ENCODE results near the gene MFN2.

DNA sequence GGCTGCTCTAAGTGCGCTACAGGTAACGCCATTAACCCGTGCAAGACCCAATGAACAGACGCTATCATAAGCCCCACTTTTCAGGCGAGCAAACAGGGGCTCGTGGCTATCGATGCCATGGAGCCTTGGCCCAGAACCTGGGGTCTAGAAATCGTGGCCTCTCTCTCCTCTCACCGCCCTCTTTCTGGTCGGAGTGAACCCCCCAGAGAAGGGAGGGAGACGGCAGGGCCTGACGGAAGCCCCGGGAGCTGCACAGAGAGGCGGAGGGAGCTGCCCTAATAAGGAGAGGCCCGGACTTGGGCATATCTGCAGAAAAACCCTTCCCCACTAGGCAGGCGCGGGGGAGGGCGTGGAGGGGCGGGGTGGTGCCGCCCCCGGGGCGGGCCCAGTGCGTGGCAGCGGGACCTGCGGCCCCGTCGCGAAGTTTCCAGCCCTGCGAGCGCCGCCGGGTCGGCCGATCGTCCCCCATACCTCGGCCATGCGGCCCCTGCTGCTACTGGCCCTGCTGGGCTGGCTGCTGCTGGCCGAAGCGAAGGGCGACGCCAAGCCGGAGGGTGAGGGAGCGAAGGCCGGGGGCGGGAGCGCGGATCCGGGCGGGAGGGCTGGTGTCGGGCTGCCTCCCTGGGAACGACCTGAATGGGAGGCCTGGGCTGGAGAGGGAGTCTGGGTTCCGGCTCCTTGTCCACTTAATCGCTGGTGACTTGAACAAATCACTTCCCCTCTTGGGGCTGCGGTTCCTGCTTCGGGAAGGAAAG is 45.8 kb upstream of the MFN2 start, which contains the start of gene PLOD1:
- TF ChIP-seq, protein P1, sequence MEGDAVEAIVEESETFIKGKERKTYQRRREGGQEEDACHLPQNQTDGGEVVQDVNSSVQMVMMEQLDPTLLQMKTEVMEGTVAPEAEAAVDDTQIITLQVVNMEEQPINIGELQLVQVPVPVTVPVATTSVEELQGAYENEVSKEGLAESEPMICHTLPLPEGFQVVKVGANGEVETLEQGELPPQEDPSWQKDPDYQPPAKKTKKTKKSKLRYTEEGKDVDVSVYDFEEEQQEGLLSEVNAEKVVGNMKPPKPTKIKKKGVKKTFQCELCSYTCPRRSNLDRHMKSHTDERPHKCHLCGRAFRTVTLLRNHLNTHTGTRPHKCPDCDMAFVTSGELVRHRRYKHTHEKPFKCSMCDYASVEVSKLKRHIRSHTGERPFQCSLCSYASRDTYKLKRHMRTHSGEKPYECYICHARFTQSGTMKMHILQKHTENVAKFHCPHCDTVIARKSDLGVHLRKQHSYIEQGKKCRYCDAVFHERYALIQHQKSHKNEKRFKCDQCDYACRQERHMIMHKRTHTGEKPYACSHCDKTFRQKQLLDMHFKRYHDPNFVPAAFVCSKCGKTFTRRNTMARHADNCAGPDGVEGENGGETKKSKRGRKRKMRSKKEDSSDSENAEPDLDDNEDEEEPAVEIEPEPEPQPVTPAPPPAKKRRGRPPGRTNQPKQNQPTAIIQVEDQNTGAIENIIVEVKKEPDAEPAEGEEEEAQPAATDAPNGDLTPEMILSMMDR (IDR thresholded peaks at IDR 0.05; ENCODE audit: borderline replicate concordance, extremely low read depth, low read length, poor library complexity, severe bottlenecking), result no peak
- TF ChIP-seq EZH2 (IDR thresholded peaks at IDR 0.05; ENCODE audit: borderline replicate concordance, low read depth, low read length, severe bottlenecking), result no peak
